Neural progenitor cell (in vitro differentiated cells): ENCODE measurements around the gene SPN. TPM values are rescaled to one million over a fixed set of nuclear protein-coding genes. Genes with fewer than 3 reads are reported as not detected.

Experiments used
- DNase-seq: peaks from one replicate; pipeline ENCODE4 v3.0.0-alpha.2; 2016; ENCODE audit warnings: low spot score
- H2AFZ ChIP-seq: fragments of 200-600 bp; sonication (generic); replicated peaks from 2 replicates; pipeline ENCODE4 v1.6.1; 2016; ENCODE audit warnings: antibody characterized with exemption
- H3F3A ChIP-seq: fragments of 200-600 bp; sonication (generic); 2 replicates; pipeline ENCODE4 v1.6.1; 2016; ENCODE audit warnings: antibody characterized with exemption, low read depth
- H3K27ac ChIP-seq: fragments of 200-600 bp; sonication (generic); 2 replicates; pipeline ENCODE4 v1.5.1; 2016; ENCODE audit warnings: mild to moderate bottlenecking
- H3K27me3 ChIP-seq: fragments of 200-600 bp; sonication (generic); 2 replicates; pipeline ENCODE4 v1.6.1; 2016; ENCODE audit warnings: mild to moderate bottlenecking, moderate library complexity
- H3K36me3 ChIP-seq: fragments of 200-600 bp; sonication (generic); 2 replicates; pipeline ENCODE4 v1.5.1; 2016
- H3K4me1 ChIP-seq: fragments of 200-600 bp; sonication (generic); 2 replicates; pipeline ENCODE4 v1.6.1; 2016; ENCODE audit warnings: mixed run types
- H3K4me2 ChIP-seq: fragments of 200-600 bp; sonication (generic); 2 replicates; pipeline ENCODE4 v1.6.1; 2016
- H3K4me3 ChIP-seq: fragments of 200-600 bp; sonication (generic); 2 replicates; pipeline ENCODE4 v1.5.1; 2016
- H3K79me2 ChIP-seq: fragments of 200-600 bp; sonication (generic); 2 replicates; pipeline ENCODE4 v1.6.1; 2016; ENCODE audit warnings: low read depth
- H3K9ac ChIP-seq: fragments of 200-600 bp; sonication (generic); 2 replicates; pipeline ENCODE4 v1.6.1; 2016
- H3K9me3 ChIP-seq: fragments of 200-600 bp; sonication (generic); 2 replicates; pipeline ENCODE4 v1.5.1; 2016; ENCODE audit warnings: low read depth
- H4K20me1 ChIP-seq: fragments of 200-600 bp; sonication (generic); 2 replicates; pipeline ENCODE4 v1.6.1; 2016; ENCODE audit warnings: low read depth
- H3K27ac Mint-ChIP-seq: 3 replicates; pipeline ENCODE4 v1.8.0; 2021; ENCODE audit warnings: mixed read lengths
- H3K27me3 Mint-ChIP-seq: 2 replicates; pipeline ENCODE4 v1.8.0; 2022; ENCODE audit warnings: low read depth, mild to moderate bottlenecking, inconsistent platforms, moderate library complexity, mixed read lengths; ENCODE audit not compliant: insufficient read depth
- H3K36me3 Mint-ChIP-seq: 3 replicates; pipeline ENCODE4 v1.8.0; 2021; ENCODE audit warnings: mixed read lengths
- H3K4me1 Mint-ChIP-seq: 3 replicates; pipeline ENCODE4 v1.8.0; 2021; ENCODE audit warnings: mixed read lengths
- H3K4me3 Mint-ChIP-seq: 3 replicates; pipeline ENCODE4 v1.8.0; 2021; ENCODE audit warnings: mild to moderate bottlenecking, moderate library complexity, mixed read lengths
- H3K9me3 Mint-ChIP-seq: 3 replicates; pipeline ENCODE4 v1.8.0; 2020; ENCODE audit warnings: mixed read lengths
- CTCF ChIP-seq: fragments of 200-600 bp; sonication (generic); IDR thresholded peaks from 2 replicates; pipeline ENCODE4 v1.5.1; 2017; ENCODE audit warnings: antibody characterized with exemption, mild to moderate bottlenecking
- EZH2 ChIP-seq: fragments of 200-600 bp; sonication (generic); IDR thresholded peaks from 2 replicates; pipeline ENCODE4 v1.6.1; 2017; ENCODE audit warnings: antibody characterized with exemption, mild to moderate bottlenecking, moderate library complexity
- EZH2phosphoT487 ChIP-seq: fragments of 200-600 bp; sonication (generic); IDR thresholded peaks from 2 replicates; pipeline ENCODE4 v1.6.1; 2017; ENCODE audit warnings: antibody characterized with exemption
- total RNA-seq: library from RNA; depleted of rRNA; stranded (reverse); fragments of >200 nt; gene quantifications from 2 replicates; pipeline ENCODE4 v1.2.3, GENCODE V29; 2015; ENCODE audit warnings: low replicate concordance

Gene SPN
- total RNA-seq, 1 donor from 2014 or later = 0.02 TPM

DNA sequence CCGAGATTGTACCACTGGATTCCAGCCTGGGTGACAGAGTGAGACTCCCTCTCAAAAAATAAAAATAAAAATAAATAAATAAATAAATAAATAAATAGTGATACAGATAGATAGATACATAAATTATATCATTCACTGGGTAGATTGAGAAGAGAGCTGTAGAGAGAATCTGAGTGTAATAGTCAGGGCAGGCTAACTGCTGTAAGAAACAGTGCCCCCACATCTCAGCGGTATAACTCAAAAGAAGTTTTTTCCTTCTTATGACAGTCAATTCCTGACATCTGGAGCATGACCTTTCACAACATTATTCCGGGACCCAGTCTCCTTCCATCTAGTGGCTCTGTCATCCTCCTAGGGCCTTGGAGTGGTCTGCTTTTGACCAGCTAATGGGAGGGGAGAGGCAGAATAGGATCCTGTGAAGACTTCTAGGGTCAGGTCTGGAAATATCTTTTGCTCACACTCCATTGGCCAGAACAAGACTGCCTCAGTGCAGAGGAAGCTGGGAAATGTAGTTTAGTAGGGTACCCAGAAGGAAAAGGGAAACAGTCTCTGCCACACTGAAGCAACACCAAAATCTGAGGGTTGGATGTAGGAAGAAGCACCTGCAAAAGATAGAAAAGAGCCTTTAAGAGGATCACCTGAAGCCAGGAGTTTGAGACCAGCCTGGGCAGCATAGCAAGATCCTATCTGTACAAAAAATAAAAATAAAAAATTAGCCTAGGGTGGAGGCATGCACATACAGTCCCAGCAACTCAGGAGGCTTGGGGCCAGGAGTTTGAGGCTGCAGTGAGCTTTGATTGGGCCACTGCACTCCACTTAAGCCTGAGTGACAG, 13.0 kb downstream of the SPN start:
- Mint-ChIP-seq H3K27me3 (peaks cover 4% of the 10 kb centered on the region), H3K9me3 (no peaks in the 10 kb centered on the region), H3K27ac (peak overlapping the region; percentile 68), H3K4me1 (peaks cover 20% of the 10 kb centered on the region), H3K4me3 (no peak overlapping the region), H3K36me3 (peaks cover 2% of the 10 kb centered on the region)
- H3K27me3 ChIP-seq = no peaks in the 10 kb centered on the region
- H3F3A ChIP-seq = peaks cover 26% of the 10 kb centered on the region
- H4K20me1 ChIP-seq = no peaks in the 10 kb centered on the region
- H3K4me2 ChIP-seq = no peak overlapping the region
- no peaks in the 10 kb centered on the region for H3K9me3 ChIP-seq
- peak; percentile 70 for DNase-seq
- no peak overlapping the region for H3K4me3 ChIP-seq
- peaks cover 21% of the 10 kb centered on the region for H3K79me2 ChIP-seq
- H3K27ac ChIP-seq = no peak overlapping the region
- no peak for TF ChIP-seq EZH2phosphoT487
- TF ChIP-seq EZH2 = no peak
- H2AFZ ChIP-seq = peak overlapping the region; percentile 41
- H3K36me3 ChIP-seq = no peaks in the 10 kb centered on the region
- H3K9ac ChIP-seq = no peak overlapping the region
- H3K4me1 ChIP-seq = no peaks in the 10 kb centered on the region

DNA sequence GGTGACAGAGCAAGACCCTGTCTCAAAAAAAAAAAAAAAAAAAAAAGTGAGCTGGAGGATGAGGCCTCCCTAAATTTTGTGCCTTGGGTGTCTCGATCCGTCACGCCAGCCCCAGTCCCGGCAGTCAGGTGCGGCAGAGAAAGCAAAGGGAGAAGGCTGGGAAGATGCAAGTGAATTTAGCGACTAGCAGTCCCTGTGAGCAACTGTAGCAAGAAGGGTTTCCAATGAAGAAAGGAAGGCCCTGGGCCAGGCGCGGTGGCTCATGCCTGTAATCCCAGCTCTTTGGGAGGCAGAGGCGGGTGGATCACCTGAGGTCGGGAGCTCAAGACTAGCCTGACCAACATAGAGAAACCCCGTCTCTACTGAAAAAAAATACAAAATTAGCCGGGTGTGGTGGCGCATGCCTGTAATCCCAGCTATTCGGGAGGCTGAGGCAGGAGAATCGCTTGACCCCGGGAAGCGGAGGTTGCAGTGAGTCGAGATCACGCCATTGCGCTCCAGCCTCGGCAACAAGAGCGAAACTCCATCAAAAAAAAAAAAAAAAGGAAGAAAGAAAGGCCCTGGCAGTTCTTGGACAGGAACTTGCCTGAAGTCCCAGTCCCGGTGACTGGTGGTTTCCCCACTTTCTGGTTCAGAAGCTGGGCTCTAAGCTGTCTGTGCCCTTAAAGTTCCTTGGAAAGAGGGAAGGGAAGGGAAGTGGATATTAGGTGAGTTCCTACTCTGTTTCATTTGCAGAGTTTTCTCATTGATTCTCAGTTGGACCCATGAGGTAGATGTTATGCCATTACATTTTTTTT, 14.1 kb downstream of the SPN start:
- Mint-ChIP-seq H3K27ac (peak overlapping the region; percentile 69), H3K4me3 (peak overlapping the region; percentile 35), H3K27me3 (peaks cover 4% of the 10 kb centered on the region), H3K4me1 (peaks cover 22% of the 10 kb centered on the region), H3K9me3 (no peaks in the 10 kb centered on the region), H3K36me3 (peaks cover 5% of the 10 kb centered on the region)
- H3K4me2 ChIP-seq = no peak overlapping the region
- H2AFZ ChIP-seq = no peak overlapping the region
- peak overlapping the region; percentile 29 for H3K27ac ChIP-seq
- no peaks in the 10 kb centered on the region for H3K9me3 ChIP-seq
- no peaks in the 10 kb centered on the region for H4K20me1 ChIP-seq
- no peak for DNase-seq
- H3K4me3 ChIP-seq = no peak overlapping the region
- H3K4me1 ChIP-seq = no peaks in the 10 kb centered on the region
- TF ChIP-seq EZH2 (no peak), EZH2phosphoT487 (no peak)
- H3K79me2 ChIP-seq = peaks cover 32% of the 10 kb centered on the region
- no peak overlapping the region for H3K9ac ChIP-seq
- H3K36me3 ChIP-seq = no peaks in the 10 kb centered on the region
- no peaks in the 10 kb centered on the region for H3K27me3 ChIP-seq
- peaks cover 26% of the 10 kb centered on the region for H3F3A ChIP-seq

GRCh38 chr16:29678691-29679267, 15.7 kb downstream of the SPN start, which contains the start of gene QPRT:
Gene QPRT (plus strand): TSS chr16:29679180. CDS start chr16:29679198, 18 bp downstream.
- H3K27ac Mint-ChIP-seq = peak within 1 kb of the TSS; percentile 94
- H3K27me3 Mint-ChIP-seq = peaks cover 4% of the 10 kb centered on the region
- no peaks in the 10 kb centered on the region for H3K9me3 ChIP-seq

More at GRCh38 chr16:29678691-29679267, 15.7 kb downstream of the SPN start, which contains the start of gene QPRT:
- peak; percentile 87 for DNase-seq
- peaks cover 26% of the 10 kb centered on the region for H3F3A ChIP-seq
- peak within 1 kb of the TSS; percentile 52 for H2AFZ ChIP-seq
- Mint-ChIP-seq H3K4me1 (peaks cover 22% of the 10 kb centered on the region), H3K4me3 (peak within 1 kb of the TSS; percentile 83), H3K36me3 (peaks cover 5% of the 10 kb centered on the region), H3K9me3 (no peaks in the 10 kb centered on the region)
- no peak for TF ChIP-seq EZH2phosphoT487
- TF ChIP-seq CTCF = no peak
- H3K9ac ChIP-seq = peak within 1 kb of the TSS; percentile 16
- peaks cover 45% of the 10 kb centered on the region for H3K79me2 ChIP-seq
- no peaks in the 10 kb centered on the region for H3K36me3 ChIP-seq
- H4K20me1 ChIP-seq = no peaks in the 10 kb centered on the region
- no peaks in the 10 kb centered on the region for H3K27me3 ChIP-seq
- H3K4me2 ChIP-seq = peak within 1 kb of the TSS; percentile 91
- H3K27ac ChIP-seq = peak within 1 kb of the TSS; percentile 92
- no peaks in the 10 kb centered on the region for H3K4me1 ChIP-seq
- peak within 1 kb of the TSS; percentile 59 for H3K4me3 ChIP-seq
